ENCODE results near the gene EFNA3. TPM values are rescaled to one million over a fixed set of nuclear protein-coding genes. Genes with fewer than 3 reads are reported as not detected.

The EFNA3 gene
- total RNA-seq, 1 donor from 2014 or later: 2.9 TPM

DNA sequence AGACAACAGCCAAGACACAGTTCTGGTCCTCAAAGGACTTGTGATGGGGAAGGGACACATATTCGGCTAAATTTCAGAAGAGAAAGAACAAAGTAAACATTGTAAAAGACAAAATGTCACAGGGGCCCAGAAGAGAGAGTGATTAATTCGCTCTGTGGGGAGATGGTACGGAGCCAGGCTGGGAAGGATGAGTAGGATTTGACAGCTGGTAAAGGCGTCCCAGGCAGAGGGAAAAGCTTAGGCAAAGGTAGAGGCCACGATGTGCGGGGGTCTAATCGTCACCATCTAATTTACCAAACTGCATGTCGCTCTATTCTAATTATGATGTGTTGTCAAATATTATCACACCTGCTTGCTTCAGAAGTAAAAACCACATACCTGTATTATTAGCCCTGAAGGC is 31.7 kb downstream of the EFNA3 start:
- Mint-ChIP-seq H3K4me1 (ENCODE audit: low read depth, unreplicated experiment) (no peaks in the 10 kb centered on the region), H3K27ac (ENCODE audit: unreplicated experiment) (no peak overlapping the region), H3K4me3 (ENCODE audit: unreplicated experiment) (no peak overlapping the region), H3K27me3 (ENCODE audit: low read depth, unreplicated experiment) (peaks cover 31% of the 10 kb centered on the region), H3K36me3 (ENCODE audit: low read depth, unreplicated experiment) (peaks cover 1% of the 10 kb centered on the region), H3K9me3 (ENCODE audit: unreplicated experiment) (peaks cover 2% of the 10 kb centered on the region)
- Histone ChIP-seq H3K36me3 (ENCODE audit: insufficient read depth, low read length) (no peaks in the 10 kb centered on the region), H3K4me1 (ENCODE audit: insufficient read depth, low read length) (no peaks in the 10 kb centered on the region), H3K79me2 (ENCODE audit: insufficient read depth, low read length) (no peaks in the 10 kb centered on the region), H4K20me1 (ENCODE audit: insufficient read depth, low read length) (no peaks in the 10 kb centered on the region), H3K27ac (ENCODE audit: low read depth, low read length) (no peak overlapping the region), H3K9me3 (ENCODE audit: insufficient read depth, low read depth, low read length) (no peaks in the 10 kb centered on the region), H3K4me2 (ENCODE audit: low read length) (no peak overlapping the region), H3K4me3 (ENCODE audit: insufficient read depth, low read depth, low read length) (no peak overlapping the region), H3K9ac (ENCODE audit: low read length) (no peak overlapping the region), H2AFZ (ENCODE audit: low read depth, low read length) (no peak overlapping the region), H3K27me3 (ENCODE audit: insufficient read depth, low read length) (peaks cover 11% of the 10 kb centered on the region)
- no peak for TF ChIP-seq EZH2 (IDR thresholded peaks at IDR 0.05; ENCODE audit: insufficient read depth, low read length)
- TF ChIP-seq, protein P1, sequence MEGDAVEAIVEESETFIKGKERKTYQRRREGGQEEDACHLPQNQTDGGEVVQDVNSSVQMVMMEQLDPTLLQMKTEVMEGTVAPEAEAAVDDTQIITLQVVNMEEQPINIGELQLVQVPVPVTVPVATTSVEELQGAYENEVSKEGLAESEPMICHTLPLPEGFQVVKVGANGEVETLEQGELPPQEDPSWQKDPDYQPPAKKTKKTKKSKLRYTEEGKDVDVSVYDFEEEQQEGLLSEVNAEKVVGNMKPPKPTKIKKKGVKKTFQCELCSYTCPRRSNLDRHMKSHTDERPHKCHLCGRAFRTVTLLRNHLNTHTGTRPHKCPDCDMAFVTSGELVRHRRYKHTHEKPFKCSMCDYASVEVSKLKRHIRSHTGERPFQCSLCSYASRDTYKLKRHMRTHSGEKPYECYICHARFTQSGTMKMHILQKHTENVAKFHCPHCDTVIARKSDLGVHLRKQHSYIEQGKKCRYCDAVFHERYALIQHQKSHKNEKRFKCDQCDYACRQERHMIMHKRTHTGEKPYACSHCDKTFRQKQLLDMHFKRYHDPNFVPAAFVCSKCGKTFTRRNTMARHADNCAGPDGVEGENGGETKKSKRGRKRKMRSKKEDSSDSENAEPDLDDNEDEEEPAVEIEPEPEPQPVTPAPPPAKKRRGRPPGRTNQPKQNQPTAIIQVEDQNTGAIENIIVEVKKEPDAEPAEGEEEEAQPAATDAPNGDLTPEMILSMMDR (IDR thresholded peaks at IDR 0.05; ENCODE audit: insufficient read depth, low read depth, low read length): no peak
- FAIRE-seq (no peak), DNase-seq (ENCODE audit: low read depth) (no peak)

DNA sequence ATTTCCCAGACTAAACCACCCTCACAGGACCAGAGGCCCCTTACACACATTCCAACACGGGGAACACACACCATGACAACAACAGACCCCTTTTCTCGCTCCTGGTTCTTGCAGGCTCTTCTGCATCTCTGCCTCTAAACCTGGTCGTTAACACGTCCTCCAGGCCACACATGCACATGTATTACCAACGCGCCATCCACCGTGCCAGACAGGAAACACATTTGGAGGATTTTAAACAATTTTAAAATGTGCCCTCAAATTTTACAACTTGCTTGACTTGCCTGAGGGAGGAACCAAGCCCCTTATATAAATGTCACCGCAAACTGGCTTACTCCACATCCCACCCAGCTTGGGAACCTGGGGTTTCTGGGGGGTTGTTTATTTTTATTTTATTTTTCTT is 32.2 kb downstream of the EFNA3 start:
- no peak overlapping the region for H3K4me3 Mint-ChIP-seq (ENCODE audit: unreplicated experiment)
- H3K36me3 Mint-ChIP-seq (ENCODE audit: low read depth, unreplicated experiment): no peaks in the 10 kb centered on the region
- H3K27me3 ChIP-seq (ENCODE audit: insufficient read depth, low read length): peaks cover 8% of the 10 kb centered on the region
- H3K4me1 ChIP-seq (ENCODE audit: insufficient read depth, low read length): no peaks in the 10 kb centered on the region
- H3K9me3 ChIP-seq (ENCODE audit: insufficient read depth, low read depth, low read length): no peaks in the 10 kb centered on the region
- H3K4me3 ChIP-seq (ENCODE audit: insufficient read depth, low read depth, low read length): no peak overlapping the region
- peaks cover 29% of the 10 kb centered on the region for H3K27me3 Mint-ChIP-seq (ENCODE audit: low read depth, unreplicated experiment)
- H3K4me2 ChIP-seq (ENCODE audit: low read length): no peak overlapping the region
- TF ChIP-seq, protein P1 (IDR thresholded peaks at IDR 0.05; ENCODE audit: insufficient read depth, low read depth, low read length): no peak
- TF ChIP-seq EZH2 (IDR thresholded peaks at IDR 0.05; ENCODE audit: insufficient read depth, low read length): no peak
- DNase-seq (ENCODE audit: low read depth) (no peak), FAIRE-seq (no peak)
- H4K20me1 ChIP-seq (ENCODE audit: insufficient read depth, low read length): no peaks in the 10 kb centered on the region
- no peak overlapping the region for H2AFZ ChIP-seq (ENCODE audit: low read depth, low read length)
- no peaks in the 10 kb centered on the region for H3K4me1 Mint-ChIP-seq (ENCODE audit: low read depth, unreplicated experiment)
- H3K27ac ChIP-seq (ENCODE audit: low read depth, low read length): no peak overlapping the region
- no peaks in the 10 kb centered on the region for H3K36me3 ChIP-seq (ENCODE audit: insufficient read depth, low read length)
- H3K27ac Mint-ChIP-seq (ENCODE audit: unreplicated experiment): no peak overlapping the region
- no peaks in the 10 kb centered on the region for H3K9me3 Mint-ChIP-seq (ENCODE audit: unreplicated experiment)
- H3K9ac ChIP-seq (ENCODE audit: low read length): no peak overlapping the region
- H3K79me2 ChIP-seq (ENCODE audit: insufficient read depth, low read length): no peaks in the 10 kb centered on the region

DNA sequence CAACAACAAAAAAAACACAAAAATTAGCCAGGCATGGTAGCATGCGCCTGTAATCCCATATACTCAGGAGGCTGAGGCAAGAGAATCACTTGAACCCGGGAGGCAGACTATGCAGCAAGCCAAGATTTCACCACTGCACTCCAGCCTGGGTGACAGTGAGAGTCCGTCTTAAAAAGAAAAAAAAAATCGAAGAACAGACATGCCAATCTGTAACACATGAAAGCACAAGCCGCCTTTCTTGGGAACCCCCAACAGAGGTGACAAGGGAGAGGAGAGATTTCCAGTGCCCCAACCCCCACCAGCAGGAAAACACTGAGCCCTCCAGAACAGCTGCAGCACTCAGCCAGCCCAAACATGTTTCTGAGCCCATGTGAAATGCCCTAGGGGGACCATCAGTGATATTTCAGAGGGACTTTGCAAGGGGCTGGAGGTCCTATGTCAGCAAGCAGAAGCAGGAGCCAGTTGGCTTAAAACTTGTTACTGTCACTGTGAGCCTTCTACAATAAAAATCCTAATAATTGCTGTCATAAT is 34.9 kb downstream of the EFNA3 start:
- Mint-ChIP-seq H3K9me3 (ENCODE audit: unreplicated experiment) (no peaks in the 10 kb centered on the region), H3K36me3 (ENCODE audit: low read depth, unreplicated experiment) (no peaks in the 10 kb centered on the region), H3K4me3 (ENCODE audit: unreplicated experiment) (no peak overlapping the region), H3K27ac (ENCODE audit: unreplicated experiment) (no peak overlapping the region), H3K4me1 (ENCODE audit: low read depth, unreplicated experiment) (no peaks in the 10 kb centered on the region), H3K27me3 (ENCODE audit: low read depth, unreplicated experiment) (peaks cover 28% of the 10 kb centered on the region)
- H3K79me2 ChIP-seq (ENCODE audit: insufficient read depth, low read length): no peaks in the 10 kb centered on the region
- DNase-seq (ENCODE audit: low read depth): no peak
- no peaks in the 10 kb centered on the region for H4K20me1 ChIP-seq (ENCODE audit: insufficient read depth, low read length)
- no peak overlapping the region for H3K4me2 ChIP-seq (ENCODE audit: low read length)
- no peaks in the 10 kb centered on the region for H3K4me1 ChIP-seq (ENCODE audit: insufficient read depth, low read length)
- H3K9ac ChIP-seq (ENCODE audit: low read length): no peak overlapping the region
- no peak overlapping the region for H2AFZ ChIP-seq (ENCODE audit: low read depth, low read length)
- H3K27ac ChIP-seq (ENCODE audit: low read depth, low read length): no peak overlapping the region
- no peak for TF ChIP-seq EZH2 (IDR thresholded peaks at IDR 0.05; ENCODE audit: insufficient read depth, low read length)
- TF ChIP-seq, protein P1 (IDR thresholded peaks at IDR 0.05; ENCODE audit: insufficient read depth, low read depth, low read length): no peak
- no peaks in the 10 kb centered on the region for H3K9me3 ChIP-seq (ENCODE audit: insufficient read depth, low read depth, low read length)
- peaks cover 6% of the 10 kb centered on the region for H3K27me3 ChIP-seq (ENCODE audit: insufficient read depth, low read length)
- H3K4me3 ChIP-seq (ENCODE audit: insufficient read depth, low read depth, low read length): no peak overlapping the region
- FAIRE-seq: no peak
- H3K36me3 ChIP-seq (ENCODE audit: insufficient read depth, low read length): no peaks in the 10 kb centered on the region
